GM19025 (cell line): Measurements from ENCODE around the gene MROH2B.

ENCODE experiments used
- ATAC-seq: cut with Tn5 transposase; IDR thresholded peaks from one replicate; pipeline ENCODE4 v1.9.1; 2021; ENCODE audit warnings: mild to moderate bottlenecking, low read depth, moderate library complexity; ENCODE audit not compliant: unreplicated experiment

Gene MROH2B

DNA sequence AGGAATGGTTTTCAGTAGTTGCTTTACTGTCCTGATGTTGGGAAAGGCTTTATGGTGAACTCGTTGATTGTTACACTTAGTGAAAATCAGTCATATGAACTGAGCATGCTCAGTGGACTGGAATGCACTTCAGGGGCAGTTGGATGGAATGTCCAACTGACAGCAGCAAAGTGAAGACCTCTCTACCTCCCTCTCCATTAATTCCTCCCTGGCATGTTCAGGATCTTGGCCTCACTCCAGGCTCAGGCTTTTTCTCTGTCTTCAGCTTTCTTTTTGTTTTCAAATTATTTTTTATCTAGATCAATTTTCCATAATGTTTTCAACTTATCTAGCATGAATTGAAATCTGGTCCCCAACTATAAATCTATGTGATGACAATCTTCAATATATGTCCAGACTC, at the start of gene MROH2B:
Gene MROH2B (minus strand): TSS at position 101 of the 400 bp plus-strand sequence. CDS start 490 bp downstream, outside the sequence.
- ATAC-seq: no peak

DNA sequence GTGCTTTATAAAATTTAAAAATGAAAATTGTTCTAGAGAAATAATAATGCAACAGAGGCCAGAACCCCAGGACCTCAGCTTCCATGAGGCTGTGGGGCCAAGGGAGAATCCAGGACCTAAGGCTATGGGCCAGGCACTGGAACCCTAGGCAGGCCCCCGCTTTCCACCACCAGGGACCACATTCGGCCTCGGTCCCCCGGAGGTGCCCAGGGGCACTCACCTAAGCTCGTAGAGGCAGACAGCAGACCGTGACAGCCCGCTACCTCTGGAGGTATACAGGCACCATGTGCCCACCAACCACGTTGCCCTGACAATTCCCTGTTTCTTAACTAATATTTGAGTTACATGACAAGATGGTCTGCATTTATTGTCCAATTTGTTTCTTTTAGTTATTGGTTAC, 49.5 kb upstream of the MROH2B start:
- no peak for ATAC-seq

DNA sequence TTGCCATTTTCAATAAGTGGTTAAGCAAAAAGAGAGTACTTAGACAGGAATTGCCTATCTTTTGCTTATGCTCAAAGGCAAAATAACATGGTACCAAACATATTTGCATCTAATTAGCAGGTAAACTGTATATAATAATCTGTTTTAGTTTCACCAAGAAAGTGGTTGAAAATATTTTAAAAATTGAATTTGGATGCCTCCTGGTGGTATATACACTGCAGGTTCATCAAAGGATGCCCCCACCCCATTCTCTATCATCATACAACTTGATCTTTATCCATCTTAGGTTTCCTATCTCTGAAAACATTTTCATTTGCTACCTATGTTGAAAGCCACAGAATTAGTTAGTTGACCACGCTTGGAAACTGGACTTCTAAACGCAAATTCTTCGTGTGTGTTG, 47.0 kb upstream of the MROH2B start:
- ATAC-seq: no peak

DNA sequence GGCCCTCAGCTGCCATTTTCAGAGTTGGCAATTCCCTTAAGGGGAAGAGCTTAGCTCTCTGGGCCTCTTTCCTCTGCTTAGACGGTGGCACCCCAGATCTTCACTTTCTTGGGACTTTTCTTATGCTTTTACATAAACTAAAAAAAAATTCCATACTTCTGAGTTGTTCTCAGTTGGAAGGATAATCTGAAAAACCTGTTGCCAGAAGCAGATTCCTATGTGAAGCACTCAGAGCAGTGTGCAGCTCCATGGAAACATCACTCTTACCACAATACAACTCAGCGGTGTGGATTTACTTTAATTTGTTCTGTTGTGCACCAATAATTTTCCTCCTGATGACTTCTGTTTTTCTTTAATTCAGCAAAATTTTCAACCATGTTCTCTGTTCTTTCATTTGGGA, 44.1 kb upstream of the MROH2B start:
- ATAC-seq: no peak

DNA sequence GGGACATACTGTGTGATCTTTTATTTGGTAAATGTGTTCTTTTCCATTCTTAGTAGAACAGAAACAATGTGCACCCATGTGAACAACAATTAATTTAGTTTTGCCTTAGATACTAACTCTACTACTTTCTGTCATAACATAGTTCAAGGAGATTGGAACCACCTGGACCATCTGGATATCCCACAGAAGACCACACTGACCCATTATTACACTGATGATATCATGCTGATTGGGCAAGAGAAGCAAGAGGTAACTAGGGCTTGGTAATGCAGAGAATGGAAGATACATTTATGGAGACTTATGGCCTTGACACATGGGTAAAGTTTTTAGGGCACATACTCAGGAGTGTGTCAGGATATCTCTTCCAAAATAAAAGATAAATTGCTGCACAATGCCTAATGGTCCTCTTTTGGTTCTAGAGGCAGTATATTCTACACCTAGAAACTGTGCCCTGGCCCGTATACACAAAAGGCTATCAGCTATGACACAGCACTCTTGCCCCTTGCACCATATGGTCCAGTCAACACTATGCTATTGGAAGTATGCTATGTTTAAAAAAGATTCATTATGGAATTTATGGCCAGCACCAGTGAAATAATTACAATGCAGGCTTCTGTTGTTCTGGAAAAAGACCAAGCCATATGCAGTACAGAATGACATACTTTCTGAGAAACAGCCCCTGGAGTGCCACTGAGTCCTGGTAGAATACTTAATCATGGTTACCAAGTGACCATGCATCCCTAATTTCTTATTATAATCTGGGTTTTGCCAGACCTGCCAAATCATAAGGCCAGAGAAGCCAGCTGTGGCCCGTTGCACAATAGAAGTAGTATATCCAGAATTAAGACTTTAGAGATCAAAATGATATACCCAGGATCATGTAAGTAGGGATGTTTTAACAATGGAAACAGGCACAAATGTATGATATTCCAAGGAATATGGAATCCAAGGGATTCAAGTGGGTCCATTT, 41.6 kb upstream of the MROH2B start:
- no peak for ATAC-seq

DNA sequence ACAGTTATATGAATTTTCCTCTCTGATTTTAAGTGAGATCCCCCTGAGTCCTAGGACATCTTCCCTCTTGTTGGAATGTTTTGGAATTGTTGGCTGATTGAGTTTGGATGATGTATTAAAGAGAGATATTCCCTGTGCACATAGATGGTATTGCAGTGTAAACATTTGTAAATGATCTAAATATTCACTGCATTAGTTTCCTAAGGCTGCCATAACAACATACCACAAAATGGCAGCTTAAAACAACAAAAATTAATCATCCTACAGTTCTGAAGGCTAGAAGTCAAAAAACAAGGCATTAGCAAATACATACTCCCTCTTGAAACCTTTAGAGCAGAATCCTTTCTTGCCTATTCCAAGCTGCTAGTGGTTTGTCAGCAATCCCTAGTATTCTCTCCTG, 38.0 kb upstream of the MROH2B start:
- ATAC-seq: no peak

DNA sequence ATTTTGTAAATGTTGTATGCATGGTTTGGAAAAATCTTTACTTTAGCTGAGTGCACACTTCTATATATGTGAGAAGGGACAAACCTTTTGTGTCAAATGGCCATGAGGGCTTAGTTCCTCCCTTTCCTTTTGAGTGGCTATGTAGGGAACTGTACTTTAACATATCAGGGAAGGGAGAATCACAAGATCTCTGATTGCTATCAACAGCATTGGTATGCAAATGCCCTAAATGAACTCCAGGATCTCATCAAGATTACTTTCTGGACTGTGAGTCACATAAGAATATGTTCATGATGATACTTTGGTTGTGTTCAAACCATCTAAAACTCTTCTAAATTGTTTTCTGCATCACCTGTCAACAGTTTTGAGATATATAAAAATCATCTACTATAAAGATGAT, 31.2 kb upstream of the MROH2B start:
- no peak for ATAC-seq

DNA sequence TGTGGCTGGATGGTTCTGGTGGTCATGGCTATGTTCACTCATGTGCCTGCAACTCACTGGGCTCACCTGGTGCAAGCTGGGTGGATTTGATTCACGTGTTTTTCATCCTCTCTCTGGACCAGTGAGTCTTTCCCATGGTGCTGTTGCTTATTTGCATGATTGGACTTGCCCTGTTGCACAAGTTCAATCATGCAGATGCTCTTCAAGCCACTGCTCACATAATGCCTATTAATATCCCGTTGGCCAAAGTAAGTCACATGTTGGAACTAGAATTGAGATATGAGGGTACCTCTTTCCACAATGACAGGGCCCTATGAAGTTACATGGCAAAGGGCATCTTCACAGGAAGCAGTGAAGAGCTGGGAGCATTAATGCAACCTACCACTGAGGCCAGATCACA, 26.5 kb upstream of the MROH2B start:
- no peak for ATAC-seq

DNA sequence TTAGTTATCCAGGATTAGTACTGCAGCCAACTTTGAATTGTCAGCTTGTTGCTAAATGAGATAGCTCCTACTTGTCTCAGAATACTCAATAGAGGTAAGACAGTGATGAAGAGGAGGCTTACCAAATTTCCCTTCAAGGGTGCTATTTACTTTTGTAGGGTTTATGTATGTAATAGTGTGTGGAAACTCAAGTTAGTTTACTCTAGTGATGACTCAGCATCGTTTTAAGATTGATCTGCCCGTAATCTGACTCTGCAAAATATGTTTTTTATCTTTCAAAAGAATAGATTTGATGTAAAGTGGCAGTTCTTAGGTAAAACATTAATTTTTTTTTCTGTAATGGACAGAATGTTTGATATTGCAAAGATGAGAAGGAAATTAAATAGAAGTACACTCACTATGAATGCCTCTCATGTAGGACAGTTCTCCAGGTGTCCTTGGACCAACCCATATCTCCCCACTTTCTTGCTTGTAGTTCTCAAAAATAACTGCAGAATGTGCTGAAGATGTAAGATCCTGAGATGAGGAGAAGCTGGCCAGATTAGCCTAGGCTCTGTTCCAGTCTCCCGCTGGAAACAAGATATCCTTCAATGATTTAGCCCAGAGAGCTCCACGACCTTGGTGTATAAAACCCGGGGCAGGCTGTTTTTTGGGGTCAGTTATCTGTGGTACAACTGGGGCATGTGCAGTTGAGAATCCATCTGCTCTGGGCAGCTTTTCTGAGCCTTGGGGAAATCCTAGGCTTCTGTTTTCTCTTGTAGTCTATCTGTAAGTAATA, 24.4 kb upstream of the MROH2B start:
- no peak for ATAC-seq

DNA sequence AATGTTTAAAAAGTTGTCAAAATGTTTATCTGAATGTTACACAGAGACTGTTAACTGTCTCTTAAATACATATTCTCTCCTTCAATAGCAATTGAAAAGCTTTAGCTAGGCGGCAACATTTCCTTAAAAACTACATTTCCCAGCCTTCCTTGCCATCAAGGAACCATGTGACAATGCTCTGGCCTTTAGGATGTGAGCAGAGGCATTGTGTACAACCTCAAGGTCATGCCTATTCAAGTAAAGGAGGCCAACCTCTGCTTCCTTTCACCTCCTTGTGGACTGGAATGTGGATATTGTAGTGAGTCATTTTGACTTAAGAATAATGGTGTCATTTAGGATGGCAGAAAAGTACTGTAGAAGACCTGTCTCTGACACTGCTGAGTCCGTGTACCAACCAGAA, 23.7 kb upstream of the MROH2B start:
- ATAC-seq: no peak

DNA sequence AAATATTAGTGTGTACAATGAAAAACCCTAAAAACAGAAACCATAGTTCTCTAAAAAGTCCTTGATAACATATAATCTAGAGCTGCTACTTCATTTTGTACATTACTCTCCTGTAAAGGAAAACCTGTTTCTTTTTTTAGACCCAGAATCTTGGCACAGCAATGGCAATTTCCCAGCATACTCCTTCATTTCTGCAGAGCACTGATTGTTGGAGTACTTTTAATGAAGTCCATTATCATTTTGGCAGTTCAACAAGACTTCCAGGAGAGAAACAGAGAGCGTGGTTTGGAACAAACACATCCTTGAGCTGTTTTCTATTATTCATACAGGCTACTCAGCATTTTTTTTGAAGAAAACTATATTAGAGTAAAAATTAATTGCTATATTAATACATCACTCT, 22.7 kb upstream of the MROH2B start:
- ATAC-seq: no peak

DNA sequence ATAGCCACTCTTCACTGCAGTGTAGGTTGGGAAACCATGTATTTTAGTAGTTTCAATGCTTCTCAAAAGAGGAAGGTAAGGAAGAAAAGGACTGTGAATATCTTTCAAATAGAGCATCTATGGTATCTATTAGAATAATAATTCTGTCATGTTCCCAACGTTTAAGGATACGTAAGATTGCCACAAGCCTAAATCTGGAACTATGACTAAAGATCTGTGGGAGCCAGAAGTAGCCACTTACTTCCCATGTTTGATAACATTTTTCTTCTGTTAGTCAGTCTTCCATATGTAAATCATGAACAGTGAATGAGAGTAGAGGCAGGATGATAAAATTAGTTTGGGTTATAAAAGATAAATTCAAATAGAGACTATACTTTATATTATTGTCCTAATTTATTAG, 16.3 kb upstream of the MROH2B start:
- no peak for ATAC-seq

DNA sequence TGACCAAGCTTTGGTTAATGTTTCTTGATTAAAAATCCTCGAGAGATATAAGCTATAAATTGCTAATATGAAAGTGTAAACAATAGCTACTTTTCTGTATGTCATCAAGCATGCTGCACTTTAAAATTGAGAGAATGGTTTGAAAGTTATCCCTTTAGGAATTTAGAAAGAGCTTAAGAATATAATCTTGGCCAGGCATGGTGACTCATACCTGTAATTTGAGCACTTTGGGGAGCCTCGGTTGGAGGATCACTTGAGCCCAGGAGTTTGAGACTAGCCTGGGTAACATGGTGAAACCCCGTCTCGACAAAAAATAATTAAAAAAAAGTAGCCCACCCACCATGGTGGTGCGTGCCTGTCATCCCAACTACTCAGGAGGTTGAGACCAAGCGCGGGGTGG, 12.2 kb upstream of the MROH2B start:
- ATAC-seq: no peak

DNA sequence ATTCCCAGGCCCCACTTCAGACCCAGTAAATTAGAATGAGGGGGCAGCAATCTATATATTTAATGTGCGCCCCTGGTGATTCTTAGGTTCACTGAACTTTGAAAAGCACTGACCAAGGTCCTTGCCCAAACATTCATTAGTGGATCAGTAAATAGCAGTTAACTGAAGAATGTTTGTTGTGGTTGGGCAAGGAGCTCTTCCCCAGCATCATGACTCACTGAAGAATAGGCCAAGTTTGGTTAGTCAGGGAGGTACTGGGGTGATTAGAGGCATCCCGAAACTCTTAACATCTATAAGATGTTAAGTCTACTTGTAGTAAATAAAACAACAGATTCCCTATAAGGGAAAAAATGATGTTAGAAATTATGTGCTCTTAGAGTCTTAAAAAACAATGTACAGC, 833 bp upstream of the MROH2B start:
- no peak for ATAC-seq

DNA sequence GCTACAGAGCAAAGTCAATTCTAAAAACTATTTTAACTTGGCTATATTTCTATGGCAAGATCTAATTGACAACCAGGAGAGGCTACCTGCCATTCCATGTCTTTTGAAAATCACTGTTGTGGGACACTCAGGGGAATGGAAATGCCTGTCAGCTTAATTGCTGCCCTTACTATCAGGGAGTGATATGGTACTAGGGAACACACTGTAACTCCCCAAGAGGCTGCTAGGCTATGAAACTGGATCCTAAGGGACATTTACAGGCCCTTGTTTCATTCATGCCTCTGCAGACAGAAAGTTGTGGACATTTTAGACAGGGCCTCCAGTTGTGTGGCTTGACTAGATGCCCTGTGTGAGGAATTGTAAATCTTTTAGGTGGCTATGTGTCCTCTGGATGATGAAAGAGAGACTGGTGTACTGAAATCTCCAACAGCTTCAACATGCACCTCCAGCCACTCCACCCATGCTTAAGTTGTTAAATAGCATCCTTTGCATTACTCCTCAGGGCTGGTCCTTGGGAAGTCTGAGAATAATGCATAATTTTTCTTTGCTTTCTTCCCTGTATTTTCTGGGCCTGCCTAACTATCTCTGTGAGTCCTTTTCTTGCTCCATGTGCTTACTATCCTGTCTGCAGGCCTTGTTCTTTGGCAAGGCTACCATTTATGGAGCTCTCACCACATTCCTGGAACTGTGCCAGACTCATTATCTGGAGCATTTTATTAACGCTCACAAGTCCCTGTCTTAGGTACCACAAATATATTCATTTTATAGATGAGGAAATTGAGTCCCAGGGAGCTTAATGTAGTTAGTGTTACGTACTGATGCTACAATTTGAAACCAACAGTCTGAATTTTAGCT, 3.2 kb downstream of the MROH2B start:
- ATAC-seq: no peak

DNA sequence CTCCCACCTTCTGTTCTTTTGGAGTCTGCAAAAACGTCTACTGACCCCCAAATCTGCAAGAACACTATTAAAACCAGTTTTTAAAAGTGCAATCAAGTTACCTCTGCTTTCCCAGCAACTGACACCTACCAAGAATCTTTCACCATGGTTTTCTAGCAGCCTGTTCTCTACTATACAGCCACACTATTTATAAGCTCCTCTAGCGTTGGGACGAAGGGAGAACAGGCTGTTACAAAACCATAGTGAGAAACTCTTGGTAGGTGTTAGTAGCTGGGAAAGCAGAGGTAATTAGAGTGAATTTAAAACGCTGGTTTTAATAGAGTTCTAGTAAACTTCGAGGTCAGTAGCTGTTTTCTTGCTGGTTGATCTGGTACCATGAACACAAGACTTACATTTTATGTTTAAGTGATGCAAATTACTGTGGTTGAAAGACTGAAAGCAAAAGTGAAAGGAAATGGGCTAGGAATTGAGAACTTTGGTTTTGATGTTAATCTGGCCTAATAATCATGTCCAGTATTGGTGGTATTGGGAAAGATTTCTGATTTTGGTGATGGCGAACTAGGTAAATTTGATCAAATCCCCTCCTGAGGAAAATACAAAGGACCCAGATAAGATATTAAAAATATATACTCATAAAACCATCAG, 5.3 kb downstream of the MROH2B start:
- ATAC-seq: no peak

DNA sequence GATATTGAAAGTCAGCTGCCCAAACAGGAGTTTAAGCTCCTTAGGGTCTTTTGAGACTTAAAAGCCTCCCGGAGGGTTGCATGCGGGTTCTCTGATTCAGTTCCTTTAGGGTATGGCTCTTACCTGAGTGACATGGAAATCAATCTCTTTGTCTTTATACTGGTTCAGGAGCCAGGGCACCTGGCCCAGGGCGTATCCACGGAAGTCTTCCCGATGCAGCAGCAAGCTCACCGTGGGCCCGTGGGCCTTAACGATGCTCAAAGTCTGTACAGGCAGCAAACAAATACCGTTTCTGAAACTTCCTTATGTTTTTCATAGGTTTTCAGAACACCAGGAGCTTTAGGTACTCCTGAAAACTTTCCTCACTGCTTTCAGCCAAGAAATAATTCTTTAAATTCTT, 13.2 kb downstream of the MROH2B start:
- ATAC-seq: no peak

DNA sequence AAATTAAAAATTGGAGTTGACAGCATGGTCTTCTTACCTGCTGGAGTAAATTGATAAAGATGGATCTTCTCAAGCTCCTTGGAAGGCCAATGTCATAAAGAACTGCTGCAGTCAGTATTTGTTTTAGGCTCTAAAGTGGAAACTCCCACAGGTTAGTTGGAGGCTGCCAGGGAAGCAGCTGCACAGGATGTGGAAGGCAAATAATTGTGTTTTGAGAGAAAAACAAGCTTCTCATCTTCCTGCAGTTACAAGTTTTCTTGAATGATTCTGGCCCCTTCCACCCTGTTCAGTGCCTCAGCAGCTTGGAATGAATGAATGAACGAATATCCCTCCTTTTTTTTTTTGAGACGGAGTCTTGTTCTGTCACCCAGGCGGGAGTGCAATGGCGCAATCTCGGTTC, 13.9 kb downstream of the MROH2B start:
- no peak for ATAC-seq

DNA sequence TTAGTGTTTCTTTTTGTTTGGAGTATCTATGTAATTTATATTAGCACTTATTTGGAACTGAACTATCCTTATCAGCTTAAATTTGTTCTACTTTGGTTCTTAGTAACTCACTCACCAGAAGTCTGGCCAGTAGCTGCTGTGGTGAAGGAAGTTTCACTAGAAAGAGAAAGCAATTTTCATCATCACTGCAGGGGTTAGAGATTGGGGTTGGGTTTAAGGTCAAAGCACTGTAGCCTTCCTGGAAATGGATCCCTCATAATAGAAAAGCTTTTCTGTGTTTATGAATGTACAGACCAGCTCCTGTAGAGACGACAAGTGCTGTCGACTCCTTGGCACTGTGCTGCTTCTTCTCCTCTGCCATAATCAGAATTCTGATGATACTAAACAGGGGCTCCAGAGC, 22.2 kb downstream of the MROH2B start:
- peak; percentile 58 for ATAC-seq

DNA sequence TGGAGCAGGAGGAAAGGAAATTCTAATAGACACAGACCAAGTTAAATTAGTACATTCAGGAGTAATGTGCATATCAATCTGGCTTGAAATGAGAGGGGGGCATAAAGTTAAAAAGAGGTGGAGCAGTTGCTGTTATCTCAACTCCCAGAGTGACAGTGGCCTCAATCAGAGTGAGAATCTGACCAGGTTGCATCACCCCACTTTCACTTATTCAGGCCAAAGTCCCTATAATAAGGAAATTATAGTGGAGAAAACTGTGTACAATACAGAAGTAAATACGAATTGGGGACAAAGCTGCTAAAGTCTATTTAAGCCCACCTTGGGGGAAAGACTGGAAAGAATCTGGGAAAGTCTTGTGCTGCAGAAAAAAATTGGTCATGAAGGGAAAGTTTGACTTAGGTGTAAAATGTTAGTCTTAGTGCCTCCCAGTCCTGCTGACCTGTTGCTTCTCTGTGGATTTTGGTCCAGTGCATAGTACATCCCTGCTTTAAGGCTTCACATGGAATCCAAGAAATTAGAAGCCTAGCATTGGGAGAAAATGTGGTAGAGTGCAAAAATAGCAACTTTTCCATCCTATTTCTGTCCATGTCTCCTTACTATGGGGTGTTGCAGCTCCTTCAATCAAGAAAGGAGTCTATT, 27.9 kb downstream of the MROH2B start:
- no peak for ATAC-seq
